Effector memory CD8-positive, alpha-beta T cell (primary cell): ENCODE data around the gene MARCKSL1.

Source experiments
- ATAC-seq: fragments of 150-1000 bp; cut with Tn5 transposase; replicated peaks from 2 replicates; pipeline ENCODE4 v1.10.0; 2021; ENCODE audit warnings: mild to moderate bottlenecking, moderate library complexity
- DNase-seq, 3 experiments: peaks; one replicate each; pipeline ENCODE4 v3.0.0; 2021
- H3K27ac Mint-ChIP-seq, 2 donors: one replicate each; pipeline ENCODE4 v1.8.0; 2022; ENCODE audit warnings: mild to moderate bottlenecking in 2 of 2, mixed read lengths in 2 of 2, moderate library complexity in 2 of 2
- H3K27me3 Mint-ChIP-seq, 2 donors: one replicate each; pipeline ENCODE4 v1.8.0; 2022; ENCODE audit warnings: mixed read lengths in 2 of 2
- H3K36me3 Mint-ChIP-seq: one replicate; pipeline ENCODE4 v1.8.0; 2022; ENCODE audit warnings: mild to moderate bottlenecking, moderate library complexity, mixed read lengths; ENCODE audit not compliant: insufficient read depth
- H3K4me1 Mint-ChIP-seq, 2 donors: one replicate each; pipeline ENCODE4 v1.8.0; 2022; ENCODE audit warnings: low read depth in 2 of 2, mixed read lengths in 2 of 2
- H3K4me3 Mint-ChIP-seq, 2 donors: one replicate each; pipeline ENCODE4 v1.8.0; 2022; ENCODE audit warnings: mild to moderate bottlenecking in 2 of 2, mixed read lengths in 2 of 2, moderate library complexity in 2 of 2
- H3K9me3 Mint-ChIP-seq, 2 donors: one replicate each; pipeline ENCODE4 v1.8.0; 2022; ENCODE audit warnings: mixed read lengths in 2 of 2

Gene MARCKSL1

DNA sequence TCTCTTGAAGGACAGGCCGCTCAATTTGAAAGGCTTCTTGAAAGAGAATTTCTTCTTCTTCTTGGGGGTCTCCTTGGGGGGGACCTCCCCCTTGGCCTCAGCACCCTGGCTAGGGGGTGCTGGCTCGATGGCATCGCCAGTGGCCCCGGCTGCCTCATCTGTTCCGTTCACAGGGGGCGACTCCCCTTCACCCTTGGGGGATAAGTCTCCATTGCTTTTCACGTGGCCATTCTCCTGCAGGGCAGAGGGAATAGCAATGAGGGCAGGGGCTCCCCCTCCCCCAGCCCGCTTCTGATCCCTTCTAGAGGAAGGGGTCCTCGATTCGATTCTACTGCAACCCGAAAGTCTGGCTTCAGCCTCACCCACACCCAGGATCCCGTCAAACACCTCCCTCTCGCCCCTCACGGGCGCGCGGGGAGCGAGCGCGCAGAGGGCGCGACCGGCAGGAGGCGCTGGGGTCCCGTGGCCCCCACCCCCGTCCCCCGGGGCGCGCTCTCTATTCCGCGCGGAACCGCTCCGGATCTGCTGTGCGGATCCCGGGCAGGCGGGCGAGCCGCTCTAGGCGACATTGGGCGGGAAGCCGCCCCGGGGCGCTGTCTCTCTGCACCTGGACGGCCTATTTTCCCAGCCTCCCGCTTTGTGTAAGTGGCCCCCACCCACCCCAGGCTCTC is 1.0 kb downstream of the MARCKSL1 start:
- ATAC-seq (peak; percentile 52), DNase-seq (peak; percentile 52 to 60 (median 57))
- peak overlapping the region; percentile 79 to 81 for H3K4me3 Mint-ChIP-seq
- H3K4me1 Mint-ChIP-seq: peaks cover 27 to 37% of the 10 kb centered on the region in 2 donors
- no peaks in the 10 kb centered on the region for H3K27me3 Mint-ChIP-seq
- no peaks in the 10 kb centered on the region for H3K9me3 Mint-ChIP-seq
- H3K36me3 Mint-ChIP-seq: peaks cover 43% of the 10 kb centered on the region
- peak overlapping the region in 1 of 2 donors; percentile 24 for H3K27ac Mint-ChIP-seq

DNA sequence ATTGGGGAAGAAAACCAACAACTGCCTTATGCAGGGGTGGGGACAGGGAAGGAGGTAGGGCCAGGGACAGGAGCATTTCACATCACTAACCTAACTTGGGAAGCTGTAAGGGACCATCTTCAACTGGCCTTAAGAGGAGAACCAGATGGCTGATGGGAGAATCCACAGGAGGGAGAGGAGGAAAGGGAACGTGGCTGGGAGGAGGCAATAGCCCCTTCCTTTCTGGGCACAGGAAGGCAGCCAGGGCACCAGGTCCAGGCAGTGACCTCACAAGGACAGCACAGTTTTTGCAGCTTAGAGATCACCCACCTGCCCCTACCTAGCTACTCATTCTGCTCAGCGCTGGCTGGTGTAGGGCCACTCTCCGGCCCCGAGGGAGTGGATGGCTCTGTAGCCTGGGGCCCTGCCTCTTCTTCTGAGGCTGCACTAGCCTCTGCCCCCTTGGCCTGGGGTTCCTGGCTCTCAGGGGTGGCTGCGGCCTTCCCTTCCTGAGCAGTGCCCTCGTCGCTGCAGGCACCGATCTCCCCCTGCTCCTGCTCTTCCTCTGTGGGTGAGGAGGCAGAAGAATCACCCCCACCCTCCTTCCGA is 1.7 kb downstream of the MARCKSL1 start:
- peaks cover 47% of the 10 kb centered on the region for H3K36me3 Mint-ChIP-seq
- H3K9me3 Mint-ChIP-seq: no peaks in the 10 kb centered on the region
- peaks cover 28 to 41% of the 10 kb centered on the region in 2 donors for H3K4me1 Mint-ChIP-seq
- no peak for ATAC-seq
- no peaks in the 10 kb centered on the region for H3K27me3 Mint-ChIP-seq
- peak overlapping the region; percentile 24 to 85 for H3K27ac Mint-ChIP-seq
- peak overlapping the region; percentile 79 to 81 for H3K4me3 Mint-ChIP-seq
- no peak for DNase-seq

DNA sequence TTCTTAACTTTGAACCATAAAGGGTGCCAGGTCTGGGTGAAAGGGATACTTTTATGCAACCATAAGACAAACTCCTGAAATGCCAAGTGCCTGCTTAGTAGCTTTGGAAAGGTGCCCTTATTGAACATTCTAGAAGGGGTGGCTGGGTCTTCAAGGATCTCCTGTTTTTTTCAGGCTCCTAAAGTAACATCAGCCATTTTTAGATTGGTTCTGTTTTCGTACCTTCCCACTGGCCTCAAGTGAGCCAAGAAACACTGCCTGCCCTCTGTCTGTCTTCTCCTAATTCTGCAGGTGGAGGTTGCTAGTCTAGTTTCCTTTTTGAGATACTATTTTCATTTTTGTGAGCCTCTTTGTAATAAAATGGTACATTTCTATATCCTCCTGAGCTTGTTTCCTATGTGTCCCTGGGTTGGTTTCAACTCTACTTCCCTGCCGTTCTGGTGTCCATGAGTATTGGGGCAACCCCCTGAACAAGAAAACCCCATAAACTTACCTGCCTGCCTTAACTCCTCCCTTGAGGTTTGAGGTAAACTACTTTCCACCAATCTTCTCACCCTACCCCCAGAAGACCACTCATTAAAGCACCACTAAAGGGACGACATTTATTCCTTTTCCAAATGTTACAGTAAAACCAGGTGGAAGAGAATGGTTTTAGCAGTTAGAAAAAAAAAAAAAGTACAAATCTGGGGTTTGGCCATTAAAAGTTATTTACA is 2.6 kb downstream of the MARCKSL1 start:
- H3K9me3 Mint-ChIP-seq: no peaks in the 10 kb centered on the region
- peaks cover 48% of the 10 kb centered on the region for H3K36me3 Mint-ChIP-seq
- peaks cover 26 to 36% of the 10 kb centered on the region in 2 donors for H3K4me1 Mint-ChIP-seq
- ATAC-seq (no peak), DNase-seq (no peak)
- H3K4me3 Mint-ChIP-seq: peak overlapping the region; percentile 55 to 69
- H3K27ac Mint-ChIP-seq: peak overlapping the region; percentile 14 to 85
- H3K27me3 Mint-ChIP-seq: no peaks in the 10 kb centered on the region

DNA sequence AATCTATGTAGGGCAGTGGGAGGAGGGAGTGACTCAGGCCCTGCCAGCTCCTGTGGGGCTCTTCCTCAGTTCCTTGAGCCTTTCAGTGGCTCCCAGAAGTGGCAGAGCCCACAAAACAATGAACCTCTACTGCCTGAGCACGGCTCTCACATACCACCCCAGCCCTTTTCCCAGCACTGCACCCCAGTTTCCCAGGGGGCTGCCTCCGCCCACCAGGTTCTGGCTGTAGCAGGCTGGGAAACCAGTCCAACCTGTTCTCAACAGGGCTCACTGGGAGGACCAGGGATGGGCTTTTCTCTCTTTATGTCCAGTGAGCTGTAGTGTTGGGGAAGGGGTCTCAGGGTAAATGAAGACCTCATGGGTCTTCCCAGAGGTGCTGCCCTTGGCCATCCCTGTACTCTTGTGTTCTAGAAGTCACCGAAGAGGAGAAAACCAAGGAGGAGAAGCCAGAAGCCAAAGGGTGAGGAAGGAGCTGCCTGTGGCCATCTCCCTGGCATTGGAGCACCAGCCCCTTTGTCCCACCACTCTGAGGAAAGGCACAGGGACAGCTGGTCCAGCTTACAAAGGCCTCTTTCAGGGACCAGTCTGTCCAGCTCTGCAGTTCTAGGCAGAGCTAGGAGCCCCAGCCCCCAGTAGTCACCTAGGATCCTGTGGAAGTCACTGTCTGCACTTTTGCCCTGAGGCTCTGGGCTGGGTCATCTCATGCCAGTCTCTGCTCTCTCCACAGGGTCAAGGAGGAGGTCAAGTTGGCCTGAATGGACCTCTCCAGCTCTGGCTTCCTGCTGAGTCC is 3.5 kb downstream of the MARCKSL1 start:
- ATAC-seq (no peak), DNase-seq (no peak)
- peaks cover 58% of the 10 kb centered on the region for H3K36me3 Mint-ChIP-seq
- peaks cover 20 to 28% of the 10 kb centered on the region in 2 donors for H3K4me1 Mint-ChIP-seq
- no peaks in the 10 kb centered on the region for H3K27me3 Mint-ChIP-seq
- no peak overlapping the region for H3K4me3 Mint-ChIP-seq
- no peaks in the 10 kb centered on the region for H3K9me3 Mint-ChIP-seq
- peak overlapping the region; percentile 69 to 85 for H3K27ac Mint-ChIP-seq

DNA sequence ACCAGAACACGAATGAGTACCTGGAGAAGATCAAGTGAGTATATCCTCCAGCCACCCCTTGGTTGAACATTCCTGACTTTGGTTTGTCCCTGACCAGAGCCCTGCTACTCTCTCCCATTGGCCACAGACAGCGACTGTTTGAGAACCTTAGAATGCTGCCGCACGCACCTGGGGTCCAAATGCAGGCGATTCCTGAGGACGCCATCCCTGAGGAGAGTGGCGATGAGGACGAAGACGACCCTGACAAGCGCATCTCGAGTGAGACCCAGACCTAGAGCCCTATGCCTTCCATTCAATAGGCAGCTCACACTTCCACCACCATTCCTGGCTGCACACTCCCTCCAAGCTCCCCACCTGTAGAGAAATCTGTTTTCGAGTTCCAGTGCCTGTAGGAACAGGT is 4.5 kb downstream of the MARCKSL1 start:
- H3K36me3 Mint-ChIP-seq: peaks cover 58% of the 10 kb centered on the region
- no peak for ATAC-seq
- no peak overlapping the region for H3K4me3 Mint-ChIP-seq
- H3K27ac Mint-ChIP-seq: peak overlapping the region in 1 of 2 donors; percentile 13
- no peaks in the 10 kb centered on the region for H3K9me3 Mint-ChIP-seq
- no peaks in the 10 kb centered on the region for H3K27me3 Mint-ChIP-seq
- peaks cover 11 to 20% of the 10 kb centered on the region in 2 donors for H3K4me1 Mint-ChIP-seq
- no peak for DNase-seq

DNA sequence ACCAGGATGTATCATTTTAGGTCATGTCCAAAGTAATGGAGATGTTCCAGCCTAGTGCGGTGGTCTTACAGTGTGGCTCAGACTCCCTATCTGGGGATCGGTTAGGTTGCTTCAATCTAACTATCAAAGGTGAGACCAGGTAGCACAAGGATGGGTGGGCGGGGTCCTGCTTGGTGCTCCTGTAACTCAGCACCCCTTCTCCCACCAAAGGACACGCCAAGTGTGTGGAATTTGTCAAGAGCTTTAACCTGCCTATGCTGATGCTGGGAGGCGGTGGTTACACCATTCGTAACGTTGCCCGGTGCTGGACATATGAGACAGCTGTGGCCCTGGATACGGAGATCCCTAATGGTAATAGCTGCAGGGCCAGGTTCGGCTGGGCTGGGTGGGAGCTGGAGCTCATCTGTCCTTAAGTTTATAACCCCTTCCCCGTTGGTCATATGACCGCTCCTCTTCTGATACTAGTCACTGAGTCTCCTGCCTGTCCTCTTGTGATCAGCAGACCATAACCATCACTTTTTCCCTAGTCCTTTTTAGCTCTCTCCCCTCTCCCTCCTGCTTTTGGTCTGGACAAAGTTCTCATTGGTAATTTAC is 5.4 kb downstream of the MARCKSL1 start:
- H3K9me3 Mint-ChIP-seq: no peaks in the 10 kb centered on the region
- no peak overlapping the region for H3K4me3 Mint-ChIP-seq
- H3K36me3 Mint-ChIP-seq: peaks cover 66% of the 10 kb centered on the region
- peaks cover 11 to 20% of the 10 kb centered on the region in 2 donors for H3K4me1 Mint-ChIP-seq
- H3K27me3 Mint-ChIP-seq: no peaks in the 10 kb centered on the region
- DNase-seq (no peak), ATAC-seq (no peak)
- H3K27ac Mint-ChIP-seq: peak overlapping the region in 1 of 2 donors; percentile 45

DNA sequence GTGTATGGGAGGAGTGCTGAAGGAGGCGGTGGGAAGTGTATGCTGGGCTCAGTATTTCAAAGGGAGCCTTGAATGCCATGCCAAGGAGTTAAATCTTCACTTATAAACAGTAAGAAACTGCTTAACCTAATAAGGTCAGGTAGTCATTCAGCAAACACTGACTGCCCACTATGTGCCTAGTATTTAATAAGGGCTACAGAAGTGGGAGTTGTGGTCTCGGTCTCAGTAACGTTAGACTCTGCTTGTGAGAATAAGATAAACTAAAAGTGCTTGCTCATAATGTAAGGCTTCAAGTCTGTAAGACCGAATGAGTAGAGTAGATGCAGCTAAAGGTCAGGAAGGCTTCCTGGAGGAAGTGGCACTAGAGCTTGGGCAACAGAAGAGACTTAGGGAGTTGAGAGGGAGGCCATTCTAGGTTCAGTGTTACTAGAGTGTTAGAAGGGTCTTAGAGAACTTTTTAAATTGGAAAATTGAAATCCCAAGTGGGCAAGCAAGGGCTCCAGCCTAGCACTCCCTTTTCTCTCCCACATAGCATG is 6.0 kb downstream of the MARCKSL1 start:
- H3K4me1 Mint-ChIP-seq: peaks cover 10 to 21% of the 10 kb centered on the region in 2 donors
- peaks cover 69% of the 10 kb centered on the region for H3K36me3 Mint-ChIP-seq
- no peaks in the 10 kb centered on the region for H3K27me3 Mint-ChIP-seq
- DNase-seq (no peak), ATAC-seq (no peak)
- no peak overlapping the region for H3K27ac Mint-ChIP-seq
- no peak overlapping the region for H3K4me3 Mint-ChIP-seq
- no peaks in the 10 kb centered on the region for H3K9me3 Mint-ChIP-seq

DNA sequence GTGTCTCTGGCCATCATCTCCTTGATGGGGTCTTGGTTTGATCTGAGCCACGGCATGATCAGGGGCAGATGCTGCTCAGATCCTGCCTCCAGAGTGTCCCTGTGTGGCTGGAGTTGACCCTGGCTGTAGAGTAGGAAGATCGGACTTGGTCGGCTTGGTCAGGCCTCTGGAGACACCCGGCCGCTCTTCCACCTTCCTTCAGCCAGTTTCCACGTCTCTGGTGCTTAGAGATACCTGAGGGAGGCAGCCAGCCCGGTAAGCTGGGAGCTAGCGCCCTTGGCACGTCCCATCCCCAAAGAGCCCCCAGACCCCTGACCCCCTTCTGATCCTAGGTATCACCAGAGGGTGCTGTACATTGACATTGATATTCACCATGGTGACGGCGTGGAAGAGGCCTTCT is 8.8 kb downstream of the MARCKSL1 start:
- DNase-seq (no peak), ATAC-seq (no peak)
- Mint-ChIP-seq H3K27ac (no peak overlapping the region), H3K36me3 (peaks cover 57% of the 10 kb centered on the region), H3K4me3 (no peak overlapping the region), H3K27me3 (no peaks in the 10 kb centered on the region), H3K9me3 (no peaks in the 10 kb centered on the region), H3K4me1 (peaks cover 9 to 23% of the 10 kb centered on the region in 2 donors)

DNA sequence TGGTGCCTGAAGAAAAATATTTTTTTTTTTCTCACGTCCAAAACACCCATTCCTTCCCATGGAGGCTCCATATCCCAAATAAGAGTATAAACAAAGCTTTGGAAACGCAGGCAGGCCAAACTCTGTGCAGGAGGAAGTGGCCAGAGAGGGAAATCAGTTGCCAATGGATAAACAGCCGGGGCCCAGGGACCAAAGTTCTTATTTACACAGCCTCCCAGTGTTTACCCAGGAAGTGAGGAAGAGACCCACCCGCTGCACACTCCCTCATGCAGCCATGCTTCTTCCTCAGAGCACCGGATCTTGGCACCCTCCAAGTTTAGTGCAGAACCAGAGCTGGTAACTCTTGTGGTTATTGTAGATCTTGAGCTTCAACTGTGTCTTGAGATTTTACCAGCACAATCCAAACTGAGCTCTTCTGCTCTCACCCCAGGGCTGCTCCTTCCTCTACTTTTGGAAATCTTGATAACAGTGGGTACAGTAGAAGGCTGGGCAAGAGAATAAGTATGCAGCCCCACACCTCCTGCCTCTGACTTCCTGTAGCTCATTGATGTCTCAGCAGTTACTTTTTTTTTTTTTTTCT is 14.2 kb downstream of the MARCKSL1 start:
- Mint-ChIP-seq H3K9me3 (no peaks in the 10 kb centered on the region), H3K4me1 (peaks cover 22 to 36% of the 10 kb centered on the region in 2 donors), H3K4me3 (peak overlapping the region; percentile 49 to 74), H3K36me3 (peaks cover 34% of the 10 kb centered on the region), H3K27ac (peak overlapping the region; percentile 91 to 94), H3K27me3 (no peaks in the 10 kb centered on the region)
- peak; percentile 86 for ATAC-seq
- DNase-seq: peak in 1 of 3 experiments; percentile 36

DNA sequence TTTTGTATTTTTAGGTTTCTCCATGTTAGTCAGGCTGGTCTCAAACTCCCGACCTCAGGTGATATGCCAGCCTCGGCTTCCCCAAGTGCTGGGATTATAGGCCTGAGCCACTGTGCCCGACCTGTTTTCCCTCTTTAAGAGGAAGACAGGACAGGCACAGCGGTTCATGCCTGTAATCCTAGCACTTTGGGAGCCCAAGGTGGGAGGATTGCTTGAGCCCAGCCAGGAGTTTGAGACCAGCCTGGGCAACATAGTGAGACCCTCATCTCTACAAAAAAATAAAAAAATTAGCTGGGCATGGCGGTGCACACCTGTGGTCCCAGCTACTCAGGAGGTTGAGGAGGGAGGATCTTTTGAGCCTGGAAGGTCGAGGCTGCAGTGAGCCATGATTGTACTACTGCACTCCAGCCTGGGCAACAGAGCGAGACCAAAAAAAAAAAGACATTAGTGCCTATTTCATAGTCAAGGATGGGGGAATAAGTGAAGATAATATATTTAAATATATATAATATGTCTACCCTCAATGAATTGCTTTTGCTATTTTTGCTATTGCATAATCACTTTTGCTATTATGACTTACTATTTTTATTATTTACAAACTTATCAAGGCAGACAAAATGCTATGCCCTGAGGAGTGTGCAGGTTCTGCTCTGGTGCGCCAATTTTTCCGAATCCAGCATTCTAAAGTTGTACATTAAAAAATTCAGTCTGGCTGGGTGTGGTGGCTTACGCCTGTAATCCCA is 17.7 kb downstream of the MARCKSL1 start:
- Mint-ChIP-seq H3K27me3 (no peaks in the 10 kb centered on the region), H3K4me1 (peaks cover 26 to 37% of the 10 kb centered on the region in 2 donors), H3K27ac (no peak overlapping the region), H3K4me3 (no peak overlapping the region), H3K9me3 (no peaks in the 10 kb centered on the region), H3K36me3 (peaks cover 26% of the 10 kb centered on the region)
- DNase-seq (no peak), ATAC-seq (no peak)

DNA sequence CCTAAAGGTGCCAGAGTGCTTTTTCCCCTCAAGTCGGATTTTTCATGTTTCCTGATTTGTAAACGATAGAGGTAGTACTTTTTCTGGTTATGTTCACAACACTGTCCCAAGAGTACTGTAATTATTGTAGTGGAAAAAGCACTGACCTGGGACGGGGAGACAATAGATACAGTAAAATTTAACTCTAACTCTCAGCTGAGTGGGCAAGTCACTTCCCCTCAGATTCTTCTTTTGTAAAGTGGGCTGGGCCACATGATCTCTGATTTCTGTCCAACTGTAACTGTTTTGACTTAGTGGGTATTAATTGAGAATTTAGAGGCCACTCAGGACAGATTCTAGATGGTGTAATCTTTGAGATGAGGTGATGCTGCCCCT is 19.1 kb downstream of the MARCKSL1 start:
- ATAC-seq (no peak), DNase-seq (no peak)
- no peak overlapping the region for H3K4me3 Mint-ChIP-seq
- H3K27me3 Mint-ChIP-seq: no peaks in the 10 kb centered on the region
- H3K27ac Mint-ChIP-seq: peak overlapping the region; percentile 74 to 78
- H3K36me3 Mint-ChIP-seq: peaks cover 23% of the 10 kb centered on the region
- H3K4me1 Mint-ChIP-seq: peaks cover 19 to 32% of the 10 kb centered on the region in 2 donors
- H3K9me3 Mint-ChIP-seq: no peaks in the 10 kb centered on the region
